HG03045 (cell line): ENCODE data around the gene APOBR.
"Not testable (repeated sequence)": the region's sequence is repeated elsewhere in the genome, so short reads cannot be mapped to it uniquely, and the experiment has no call there.

Source experiments
- ATAC-seq: cut with Tn5 transposase; IDR thresholded peaks from one replicate; pipeline ENCODE4 v1.9.1; 2021; ENCODE audit warnings: mild to moderate bottlenecking, moderate library complexity; ENCODE audit not compliant: unreplicated experiment

APOBR gene

GRCh38 chr16:28526201-28527099, 32.0 kb downstream of the APOBR start:
- no peak for ATAC-seq

- not testable (repeated sequence) for ATAC-seq
Observed at GRCh38 chr16:28527100-28527785, 32.8 kb downstream of the APOBR start.

GRCh38 chr16:28527985-28528384, 33.5 kb downstream of the APOBR start:
- no peak for ATAC-seq

GRCh38 chr16:28528463-28528867, 34.0 kb downstream of the APOBR start:
- ATAC-seq = no peak

GRCh38 chr16:28529124-28529523, 34.7 kb downstream of the APOBR start:
- ATAC-seq = no peak

DNA sequence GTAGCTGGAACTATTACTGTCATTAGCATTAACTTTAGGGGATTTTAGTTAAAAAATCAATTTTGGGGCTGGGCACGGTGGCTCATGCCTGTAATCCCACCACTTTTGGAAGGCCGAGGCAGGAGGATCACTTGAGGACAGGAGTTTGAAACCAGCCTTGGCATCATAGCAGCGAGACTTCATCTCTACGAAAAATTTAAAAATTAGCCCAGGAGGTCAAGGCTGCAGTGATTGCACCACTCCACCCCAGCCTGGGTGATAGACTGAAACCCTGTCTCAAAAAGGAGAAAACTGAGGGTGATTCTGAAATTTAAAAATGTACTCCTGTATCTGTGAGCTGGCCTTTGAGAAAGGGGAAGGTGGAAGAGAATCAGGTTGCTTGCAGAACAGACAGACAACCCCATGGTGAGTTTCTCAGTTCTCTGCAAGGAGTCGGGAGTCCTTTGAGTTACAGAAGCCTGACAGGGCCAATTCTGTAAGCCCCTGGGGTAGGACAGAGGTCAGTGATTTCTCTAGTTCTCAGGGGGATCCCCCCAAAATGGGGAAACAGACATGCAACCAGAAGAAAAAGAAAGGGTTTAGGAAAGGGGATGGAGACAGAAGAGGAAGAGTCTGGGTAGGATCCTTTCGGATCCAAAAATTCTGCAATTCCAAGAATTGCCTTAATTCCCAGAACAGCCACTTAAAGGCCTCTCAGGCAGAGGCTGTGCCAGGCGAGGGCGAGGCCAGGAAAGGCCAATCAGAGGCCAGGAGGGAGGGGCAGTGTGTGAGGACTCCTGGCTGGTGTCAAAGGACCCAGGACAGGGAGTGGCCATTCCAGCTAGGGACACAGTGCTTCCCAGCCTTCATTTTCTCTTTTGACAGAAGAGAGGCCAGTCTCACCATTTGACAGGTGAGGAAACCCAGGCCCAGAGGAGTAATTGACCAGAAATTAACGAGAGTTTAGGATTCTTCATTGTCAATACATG, 37.6 kb downstream of the APOBR start:
- ATAC-seq = no peak

- ATAC-seq = no peak
Observed at GRCh38 chr16:28532940-28533647, 38.7 kb downstream of the APOBR start.

DNA sequence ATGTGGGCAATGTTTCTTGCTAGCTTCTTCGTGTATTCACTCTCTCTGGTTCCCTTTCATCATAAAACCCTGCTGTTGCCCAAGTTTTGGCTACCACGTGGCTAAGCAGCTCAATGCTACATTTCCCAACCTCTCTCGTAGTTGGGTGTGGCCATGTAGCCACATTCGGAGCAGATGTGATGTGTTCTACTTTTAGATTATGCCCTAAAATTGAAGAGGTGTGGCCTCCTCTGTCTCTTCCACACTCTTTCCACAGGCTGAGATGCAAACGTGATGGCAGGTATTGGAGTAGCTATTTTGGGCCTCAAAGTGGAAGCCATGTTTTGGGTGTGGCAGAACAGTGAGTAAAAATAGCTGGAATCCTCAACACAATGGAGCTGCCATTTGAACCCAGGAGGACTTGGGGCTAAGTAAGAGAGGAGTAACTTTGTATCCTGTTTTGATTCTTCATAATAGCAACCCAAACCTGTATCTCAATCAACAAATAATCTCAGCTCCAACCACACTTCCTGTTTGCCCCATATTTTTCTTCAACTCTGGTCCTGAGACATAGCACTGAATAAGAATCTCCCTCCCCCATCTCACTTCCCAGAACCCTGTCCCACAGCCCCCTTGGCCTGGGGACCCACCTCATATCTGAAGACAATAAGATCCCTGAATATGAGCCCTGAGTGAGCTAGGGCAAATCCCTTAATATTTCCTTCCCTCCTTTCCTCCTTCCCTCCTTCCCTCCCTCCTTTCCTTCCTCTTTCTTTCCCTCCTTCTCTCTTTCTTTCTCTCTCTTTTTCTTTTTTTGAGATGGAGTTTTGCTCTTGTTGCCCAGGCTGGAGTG, 40.3 kb downstream of the APOBR start:
- no peak for ATAC-seq

DNA sequence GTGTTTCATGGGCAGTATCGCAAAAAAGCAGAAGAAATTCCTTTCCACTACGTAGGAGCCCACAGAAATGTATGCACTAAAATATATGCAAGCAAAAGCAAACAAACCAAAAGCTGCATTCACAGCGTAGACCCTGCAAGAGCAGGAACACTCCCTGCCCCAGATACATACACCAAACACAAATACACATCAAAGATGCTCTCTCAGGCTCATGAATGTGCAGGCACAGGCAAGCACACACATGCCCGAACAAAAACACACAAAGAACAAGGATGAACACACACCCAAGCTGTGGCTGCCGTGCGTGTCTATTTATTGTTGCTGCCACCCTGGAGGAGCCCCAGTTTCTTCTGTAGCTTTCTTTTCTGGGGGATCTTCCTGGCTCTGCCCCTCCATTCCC, 42.6 kb downstream of the APOBR start:
- no peak for ATAC-seq

DNA sequence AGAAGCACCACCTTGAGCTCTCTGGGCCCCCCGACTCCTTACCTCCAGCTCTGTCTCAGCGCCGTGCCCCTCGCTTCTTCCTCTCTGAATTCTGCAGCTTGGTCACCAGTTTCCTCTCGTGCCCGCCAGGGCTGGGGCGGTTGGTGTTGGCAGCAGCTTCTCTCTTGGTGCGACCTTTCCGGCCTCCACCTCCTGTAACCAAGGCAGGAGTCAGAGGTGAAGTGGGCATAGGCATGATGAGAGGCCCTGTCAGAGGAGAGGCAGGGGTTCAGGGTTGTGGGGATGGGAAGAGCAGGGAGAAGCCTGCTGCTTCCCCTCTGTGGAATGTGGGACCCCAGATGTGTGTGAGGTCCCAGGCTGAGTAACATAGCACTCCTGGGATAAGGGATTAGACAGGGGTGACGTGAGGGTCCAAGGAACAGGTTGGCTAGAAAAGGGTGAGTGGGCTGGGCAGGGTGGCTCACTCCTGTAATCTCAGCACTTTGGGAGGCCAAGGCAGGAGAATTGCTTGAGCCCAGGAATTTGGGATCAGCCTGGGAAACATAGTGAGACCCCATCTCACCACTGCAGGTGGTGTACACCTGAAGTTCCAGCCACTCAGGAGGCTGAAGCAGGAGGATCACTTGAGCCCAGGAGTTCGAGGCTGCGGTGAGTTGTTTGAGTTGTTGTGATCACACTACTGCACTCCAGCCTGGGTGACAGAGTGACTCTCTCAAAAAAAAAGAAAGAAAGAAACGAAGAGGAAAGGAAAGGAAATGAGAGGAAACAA, 43.7 kb downstream of the APOBR start:
- no peak for ATAC-seq

DNA sequence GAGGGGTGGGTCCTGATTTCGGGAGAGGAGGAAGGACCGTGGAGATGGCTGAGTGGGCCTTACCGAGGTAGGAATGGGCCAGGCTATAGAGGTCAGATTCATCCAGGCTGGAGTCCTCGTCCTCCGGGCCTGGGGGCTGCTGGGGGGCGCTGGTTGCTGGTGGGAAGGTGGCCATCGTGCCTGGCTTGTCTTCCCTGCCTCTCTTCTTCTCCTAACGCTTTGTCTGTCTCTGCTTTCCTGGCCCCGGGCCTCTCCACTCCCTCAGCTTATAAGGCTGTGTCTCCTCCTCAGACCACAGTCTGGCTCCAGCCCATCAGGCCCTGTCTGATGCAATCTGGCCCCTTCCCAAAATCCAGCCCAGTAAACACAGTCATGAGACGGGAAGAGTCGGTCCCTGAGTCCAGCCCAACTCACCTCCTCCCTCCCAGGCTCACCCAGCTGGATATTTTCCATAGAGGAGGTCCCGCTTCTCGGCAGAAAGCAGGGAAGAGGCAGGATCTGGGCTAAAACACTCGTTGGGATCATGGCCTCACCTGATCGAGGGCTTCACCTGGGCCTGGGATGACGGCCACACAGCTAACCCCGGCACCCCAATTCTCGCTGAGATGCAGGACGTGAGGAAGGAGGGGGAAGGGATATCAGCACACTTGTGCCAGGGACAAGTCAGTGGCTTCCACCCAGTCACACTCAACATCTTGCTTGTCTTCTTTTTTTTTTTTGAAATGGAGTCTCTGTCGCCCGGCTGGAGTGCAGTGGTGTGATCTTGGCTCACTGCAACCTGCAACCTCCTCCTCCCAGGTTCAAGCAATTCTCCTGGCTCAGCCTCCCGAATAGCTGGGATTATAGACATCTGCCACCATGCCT, 44.5 kb downstream of the APOBR start, which contains the start of gene NUPR1:
Gene NUPR1 (minus strand): TSS at position 242 of the 864 bp plus-strand sequence. CDS start 67 bp downstream, at position 175.
- ATAC-seq = no peak

GRCh38 chr16:28540346-28540745, 45.9 kb downstream of the APOBR start:
- ATAC-seq = no peak

DNA sequence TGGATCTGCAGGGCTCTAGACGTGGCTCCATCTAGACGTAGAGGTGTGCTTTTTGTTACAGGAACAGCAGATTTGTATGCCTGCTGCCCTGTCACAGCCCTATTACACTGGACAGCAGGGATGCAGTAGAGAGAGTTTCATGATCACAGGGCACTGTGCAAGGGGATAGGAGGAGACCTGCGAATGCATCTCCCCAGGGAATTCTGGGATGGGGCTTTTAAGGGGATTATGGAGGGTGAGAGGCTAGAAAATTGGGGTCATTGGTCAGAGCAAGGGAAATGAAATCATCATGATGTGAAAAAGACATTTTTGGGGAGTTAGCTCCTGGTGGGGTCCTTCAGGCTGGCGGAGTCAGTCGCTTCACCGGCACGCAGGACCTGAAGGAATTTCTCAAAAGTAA, 48.2 kb downstream of the APOBR start:
- no peak for ATAC-seq

GRCh38 chr16:28543072-28543471, 48.6 kb downstream of the APOBR start:
- no peak for ATAC-seq

- ATAC-seq = no peak
Observed at GRCh38 chr16:28544998-28545397, 50.6 kb downstream of the APOBR start.

DNA sequence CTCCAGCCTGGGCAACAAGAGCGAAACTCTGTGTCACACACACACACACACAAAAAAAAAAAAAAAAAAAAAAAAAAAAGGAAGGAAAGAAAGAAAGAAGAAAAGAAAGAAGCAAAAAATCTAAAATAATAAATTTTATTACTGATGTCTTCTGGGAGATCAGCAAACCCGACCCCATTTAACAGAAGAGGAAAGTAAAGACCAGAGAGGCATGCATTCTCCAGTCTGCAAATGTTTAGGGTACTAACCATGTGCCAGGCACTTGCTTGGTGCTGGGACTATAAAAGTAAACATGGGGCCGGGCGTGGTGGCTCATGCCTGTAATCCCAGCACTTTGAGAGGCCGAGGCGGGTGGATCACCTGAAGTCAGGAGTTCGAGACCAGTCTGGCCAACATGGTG, 51.5 kb downstream of the APOBR start:
- not testable (repeated sequence) for ATAC-seq

GRCh38 chr16:28546626-28547025, 52.2 kb downstream of the APOBR start:
- no peak for ATAC-seq
